ENCODE measurements around the gene GNA15. TPM values are rescaled to one million over a fixed set of nuclear protein-coding genes. Genes with fewer than 3 reads are reported as not detected.

The GNA15 gene
- total RNA-seq, 4 donors from 2014 or later, result 72.7 to 186 (median 132) TPM

GRCh38 chr19:3185461-3186159, 49.8 kb downstream of the GNA15 start, which contains the start of gene NCLN:
Gene NCLN, plus strand, starts transcription at chr19:3185930. Its CDS starts 101 bp downstream, at chr19:3186031.
- H3K27me3 ChIP-seq, result no peaks in the 10 kb centered on the region
- 0% methylated on average over 11 of the region's 69 CpGs for WGBS, 2 donors
- no peaks in the 10 kb centered on the region for H3K36me3 ChIP-seq

DNA sequence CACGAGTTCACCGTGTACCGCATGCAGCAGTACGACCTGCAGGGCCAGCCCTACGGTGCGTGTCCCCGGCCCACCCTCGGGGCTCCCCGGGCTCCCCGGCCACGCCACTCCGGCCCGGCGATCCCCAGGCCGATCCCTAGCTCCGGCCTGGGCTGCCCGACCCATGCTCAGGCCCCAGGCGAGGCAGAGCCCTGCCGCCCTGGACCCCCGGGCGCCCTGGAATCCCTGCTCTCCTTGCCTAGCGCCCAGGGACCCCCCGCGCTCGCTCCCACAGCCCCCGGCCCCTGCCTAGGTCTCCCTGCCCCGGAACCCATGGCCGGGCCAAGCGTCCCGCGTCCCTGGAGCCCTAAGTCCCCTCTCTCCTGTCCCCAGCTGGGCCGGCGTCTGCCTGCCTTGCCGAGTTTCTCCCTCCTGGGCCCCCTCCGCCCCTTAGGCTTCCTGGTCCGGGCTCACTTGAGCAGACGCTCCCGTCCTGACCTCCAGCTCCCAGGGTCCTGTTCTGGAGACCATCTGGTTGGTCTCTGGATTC, 50.4 kb downstream of the GNA15 start:
- no peaks in the 10 kb centered on the region for H3K27me3 ChIP-seq
- peaks cover 17 to 50% (median 21%) of the 10 kb centered on the region in 3 donors for H3K4me1 ChIP-seq
- peak overlapping the region; percentile 83 to 93 (median 88) for H3K27ac ChIP-seq
- WGBS, 2 donors, result 0% methylated on average over 1 to 10 of the region's 38 CpGs
- no peaks in the 10 kb centered on the region for H3K9me3 ChIP-seq
- TF ChIP-seq CTCF (IDR thresholded peaks at IDR 0.05) (no peak), POLR2A (IDR thresholded peaks at IDR 0.05) (no peak)
- no peak for DNase-seq
- peak overlapping the region; percentile 59 to 99 (median 97) for H3K4me3 ChIP-seq
- intact Hi-C loops (cut with DNase I), result no loop called here
- peaks cover 0 to 5% (median 0%) of the 10 kb centered on the region in 3 donors for H3K36me3 ChIP-seq

More at GRCh38 chr19:3185461-3186159, 49.8 kb downstream of the GNA15 start, which contains the start of gene NCLN:
- TF ChIP-seq POLR2A (IDR thresholded peaks at IDR 0.05), result peak in 2 of 4 donors; percentile 25 to 43
- peak in 2 of 6 experiments; percentile 6 for TF ChIP-seq CTCF (IDR thresholded peaks at IDR 0.05)
- peak within 1 kb of the TSS; percentile 59 to 99 (median 97) for H3K4me3 ChIP-seq
- peak within 1 kb of the TSS; percentile 83 to 93 (median 88) for H3K27ac ChIP-seq
- peaks cover 17 to 50% (median 21%) of the 10 kb centered on the region in 3 donors for H3K4me1 ChIP-seq
- H3K9me3 ChIP-seq, result no peaks in the 10 kb centered on the region
- intact Hi-C loops (cut with DNase I), result no loop called here
- peak; percentile 77 for DNase-seq

DNA sequence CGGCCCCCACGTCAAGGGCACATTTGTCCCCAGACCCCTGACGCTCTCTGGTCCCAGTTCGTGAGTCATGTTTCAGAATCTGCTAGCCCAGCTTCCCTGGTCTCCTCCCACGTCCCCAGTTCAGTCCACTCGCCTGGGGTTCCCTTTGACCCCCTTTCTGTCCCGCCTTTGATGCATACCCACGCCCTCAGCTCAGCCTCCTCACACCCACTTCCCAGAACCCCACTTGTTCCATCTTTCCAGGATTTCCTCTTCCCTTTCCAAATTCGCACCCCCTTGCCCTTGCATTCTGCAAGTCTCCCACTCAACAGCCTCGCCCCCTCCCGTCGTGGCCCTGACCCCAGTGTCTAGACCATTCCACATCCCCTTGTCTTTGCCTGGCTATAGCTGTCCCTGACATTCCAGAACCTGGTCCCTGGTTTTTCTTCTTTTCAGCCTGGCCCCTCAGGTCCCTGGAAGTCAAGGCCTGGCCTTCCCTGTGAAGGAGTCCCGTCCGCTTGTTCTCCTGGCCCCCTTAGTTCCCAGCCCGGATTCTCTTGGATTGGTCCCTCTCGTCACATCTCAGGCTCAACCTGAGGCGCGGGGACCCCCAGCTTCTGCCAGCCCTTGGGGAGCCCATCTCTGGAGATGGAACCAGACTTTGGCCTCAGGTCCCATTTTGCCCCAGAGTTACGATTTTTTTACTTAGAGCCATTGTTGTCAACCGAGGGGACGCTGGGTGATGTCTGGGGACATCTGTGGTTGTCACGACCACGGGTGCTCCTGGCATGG, 51.2 kb downstream of the GNA15 start:
- Histone ChIP-seq H3K36me3 (peaks cover 0 to 8% (median 0%) of the 10 kb centered on the region in 3 donors), H3K9me3 (no peaks in the 10 kb centered on the region), H3K4me3 (peak overlapping the region; percentile 59 to 99 (median 97)), H3K27me3 (no peaks in the 10 kb centered on the region), H3K4me1 (peaks cover 17 to 50% (median 21%) of the 10 kb centered on the region in 3 donors), H3K27ac (peak overlapping the region in 2 of 4 donors; percentile 83 to 90)
- intact Hi-C loops (cut with DNase I), result no loop called here
- no peak for DNase-seq
- TF ChIP-seq CTCF (IDR thresholded peaks at IDR 0.05), result no peak
- TF ChIP-seq POLR2A (IDR thresholded peaks at IDR 0.05), result no peak
- 45 to 55% methylated on average over 14 to 19 of the region's 23 CpGs for WGBS, 2 donors

DNA sequence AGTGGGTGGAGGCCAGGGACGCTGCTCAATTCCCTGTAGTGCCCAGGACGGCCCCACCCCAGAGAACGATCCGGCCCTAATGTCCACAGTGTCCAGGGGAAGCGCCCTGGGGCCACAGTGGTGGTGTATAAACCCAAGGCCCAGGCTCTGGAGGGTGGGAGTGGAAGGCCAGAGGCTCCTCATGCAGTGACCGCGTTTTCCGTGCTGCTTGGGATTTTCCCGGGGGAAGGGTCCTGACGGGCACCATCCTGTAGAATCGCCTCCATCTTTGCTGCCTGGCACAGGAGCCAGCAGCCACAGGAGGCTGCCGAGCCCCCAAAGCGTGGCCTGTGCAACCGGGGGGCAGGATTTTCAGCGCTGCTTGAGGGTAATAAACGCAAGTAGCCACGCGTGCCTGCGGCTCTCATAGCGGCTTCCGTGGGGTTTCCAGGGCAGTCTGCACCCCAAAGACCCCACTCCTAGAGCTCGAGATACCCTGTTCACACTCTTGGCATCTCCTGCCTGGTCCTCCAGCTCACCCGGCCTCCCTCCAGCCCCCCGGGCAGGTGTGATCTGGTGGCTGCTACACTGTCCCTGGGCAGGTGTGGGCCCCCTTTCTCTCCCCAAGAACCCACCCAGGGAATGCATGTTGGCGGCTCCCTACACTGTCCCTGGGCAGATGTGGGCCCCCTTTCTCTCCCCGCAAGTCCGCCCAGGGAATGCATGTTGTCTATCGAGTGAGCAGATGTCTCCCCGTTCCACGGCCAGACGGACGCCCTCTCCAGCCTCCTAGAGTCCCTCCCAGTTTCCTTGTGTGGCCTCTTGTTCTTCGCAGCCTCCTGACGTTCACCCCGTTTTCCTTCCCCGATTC, 52.1 kb downstream of the GNA15 start:
- DNase-seq, result no peak
- 82 to 88% methylated on average over 22 to 26 of the region's 36 CpGs for WGBS, 2 donors
- intact Hi-C loops (cut with DNase I), result no loop called here
- Histone ChIP-seq H3K4me1 (peaks cover 17 to 50% (median 21%) of the 10 kb centered on the region in 3 donors), H3K27ac (no peak overlapping the region), H3K27me3 (no peaks in the 10 kb centered on the region), H3K36me3 (peaks cover 0 to 15% (median 0%) of the 10 kb centered on the region in 3 donors), H3K9me3 (no peaks in the 10 kb centered on the region), H3K4me3 (peak overlapping the region in 1 of 4 donors; percentile 96)
- TF ChIP-seq POLR2A (IDR thresholded peaks at IDR 0.05) (no peak), CTCF (IDR thresholded peaks at IDR 0.05) (no peak)

All from esophagus squamous epithelium (tissue), 5 donors.